Measurements from ENCODE around the gene CARD9.
A peak's percentile ranks its signal among the peaks of the same experiment; 100 is the strongest.

CARD9 gene

GRCh38 chr9:136346157-136346481, 27.4 kb downstream of the CARD9 start:
- H3K36me3 ChIP-seq (ENCODE audit: control insufficient read depth, insufficient read depth, low read length): no peaks in the 10 kb centered on the region
- peaks cover 32% of the 10 kb centered on the region for H3K4me1 ChIP-seq (ENCODE audit: control insufficient read depth, insufficient read depth, low read length)
- H3K9ac ChIP-seq (ENCODE audit: low read length): no peak overlapping the region
- H3K4me3 ChIP-seq (ENCODE audit: low read length): no peak overlapping the region
- H3K9me3 ChIP-seq (ENCODE audit: control insufficient read depth, low read length): no peaks in the 10 kb centered on the region
- H3K27me3 ChIP-seq (ENCODE audit: control insufficient read depth, insufficient read depth, low read length): peaks cover 21% of the 10 kb centered on the region

GRCh38 chr9:136345281-136346156, 27.9 kb downstream of the CARD9 start:
- Histone ChIP-seq H3K4me3 (ENCODE audit: low read length) (no peak overlapping the region), H3K4me1 (ENCODE audit: control insufficient read depth, insufficient read depth, low read length) (peaks cover 32% of the 10 kb centered on the region), H3K9ac (ENCODE audit: low read length) (no peak overlapping the region), H3K36me3 (ENCODE audit: control insufficient read depth, insufficient read depth, low read length) (no peaks in the 10 kb centered on the region), H3K27me3 (ENCODE audit: control insufficient read depth, insufficient read depth, low read length) (peaks cover 21% of the 10 kb centered on the region), H3K9me3 (ENCODE audit: control insufficient read depth, low read length) (no peaks in the 10 kb centered on the region)

- H3K36me3 ChIP-seq (ENCODE audit: control insufficient read depth, insufficient read depth, low read length): no peaks in the 10 kb centered on the region
- peaks cover 21% of the 10 kb centered on the region for H3K27me3 ChIP-seq (ENCODE audit: control insufficient read depth, insufficient read depth, low read length)
- no peaks in the 10 kb centered on the region for H3K9me3 ChIP-seq (ENCODE audit: control insufficient read depth, low read length)
- H3K4me3 ChIP-seq (ENCODE audit: low read length): no peak overlapping the region
- H3K9ac ChIP-seq (ENCODE audit: low read length): no peak overlapping the region
- H3K4me1 ChIP-seq (ENCODE audit: control insufficient read depth, insufficient read depth, low read length): peaks cover 32% of the 10 kb centered on the region
These were observed 28.8 kb downstream of the CARD9 start for GRCh38 chr9:136344544-136345280.

GRCh38 chr9:136343884-136344269, 29.6 kb downstream of the CARD9 start:
- Histone ChIP-seq H3K9me3 (ENCODE audit: control insufficient read depth, low read length) (no peaks in the 10 kb centered on the region), H3K4me3 (ENCODE audit: low read length) (no peak overlapping the region), H3K4me1 (ENCODE audit: control insufficient read depth, insufficient read depth, low read length) (peaks cover 32% of the 10 kb centered on the region), H3K27me3 (ENCODE audit: control insufficient read depth, insufficient read depth, low read length) (peaks cover 21% of the 10 kb centered on the region), H3K9ac (ENCODE audit: low read length) (no peak overlapping the region), H3K36me3 (ENCODE audit: control insufficient read depth, insufficient read depth, low read length) (no peaks in the 10 kb centered on the region)

GRCh38 chr9:136343121-136343883, 30.2 kb downstream of the CARD9 start:
- H3K4me3 ChIP-seq (ENCODE audit: low read length): no peak overlapping the region
- no peaks in the 10 kb centered on the region for H3K36me3 ChIP-seq (ENCODE audit: control insufficient read depth, insufficient read depth, low read length)
- H3K4me1 ChIP-seq (ENCODE audit: control insufficient read depth, insufficient read depth, low read length): peaks cover 32% of the 10 kb centered on the region
- no peaks in the 10 kb centered on the region for H3K9me3 ChIP-seq (ENCODE audit: control insufficient read depth, low read length)
- H3K9ac ChIP-seq (ENCODE audit: low read length): no peak overlapping the region
- peaks cover 21% of the 10 kb centered on the region for H3K27me3 ChIP-seq (ENCODE audit: control insufficient read depth, insufficient read depth, low read length)

- peak overlapping the region; percentile 41 for H3K4me3 ChIP-seq (ENCODE audit: low read length)
- peak overlapping the region; percentile 47 for H3K9ac ChIP-seq (ENCODE audit: low read length)
- peaks cover 32% of the 10 kb centered on the region for H3K4me1 ChIP-seq (ENCODE audit: control insufficient read depth, insufficient read depth, low read length)
- H3K27me3 ChIP-seq (ENCODE audit: control insufficient read depth, insufficient read depth, low read length): peaks cover 21% of the 10 kb centered on the region
- no peaks in the 10 kb centered on the region for H3K9me3 ChIP-seq (ENCODE audit: control insufficient read depth, low read length)
- H3K36me3 ChIP-seq (ENCODE audit: control insufficient read depth, insufficient read depth, low read length): no peaks in the 10 kb centered on the region
These were observed 31.0 kb downstream of the CARD9 start for GRCh38 chr9:136342181-136343120.

GRCh38 chr9:136341769-136342168, 31.7 kb downstream of the CARD9 start:
- Histone ChIP-seq H3K9me3 (ENCODE audit: control insufficient read depth, low read length) (no peaks in the 10 kb centered on the region), H3K9ac (ENCODE audit: low read length) (peak overlapping the region; percentile 47), H3K27me3 (ENCODE audit: control insufficient read depth, insufficient read depth, low read length) (peaks cover 21% of the 10 kb centered on the region), H3K4me3 (ENCODE audit: low read length) (no peak overlapping the region), H3K4me1 (ENCODE audit: control insufficient read depth, insufficient read depth, low read length) (peaks cover 32% of the 10 kb centered on the region), H3K36me3 (ENCODE audit: control insufficient read depth, insufficient read depth, low read length) (no peaks in the 10 kb centered on the region)

GRCh38 chr9:136341042-136341655, 32.3 kb downstream of the CARD9 start:
- no peaks in the 10 kb centered on the region for H3K9me3 ChIP-seq (ENCODE audit: control insufficient read depth, low read length)
- no peak overlapping the region for H3K4me3 ChIP-seq (ENCODE audit: low read length)
- peaks cover 18% of the 10 kb centered on the region for H3K27me3 ChIP-seq (ENCODE audit: control insufficient read depth, insufficient read depth, low read length)

GRCh38 chr9:136340356-136341041, 33.0 kb downstream of the CARD9 start:
- Histone ChIP-seq H3K4me1 (ENCODE audit: control insufficient read depth, insufficient read depth, low read length) (peaks cover 22% of the 10 kb centered on the region), H3K4me3 (ENCODE audit: low read length) (no peak overlapping the region), H3K27me3 (ENCODE audit: control insufficient read depth, insufficient read depth, low read length) (peaks cover 16% of the 10 kb centered on the region), H3K9me3 (ENCODE audit: control insufficient read depth, low read length) (no peaks in the 10 kb centered on the region), H3K9ac (ENCODE audit: low read length) (no peak overlapping the region), H3K36me3 (ENCODE audit: control insufficient read depth, insufficient read depth, low read length) (no peaks in the 10 kb centered on the region)

More at GRCh38 chr9:136341042-136341655, 32.3 kb downstream of the CARD9 start:
- Histone ChIP-seq H3K36me3 (ENCODE audit: control insufficient read depth, insufficient read depth, low read length) (no peaks in the 10 kb centered on the region), H3K9ac (ENCODE audit: low read length) (no peak overlapping the region), H3K4me1 (ENCODE audit: control insufficient read depth, insufficient read depth, low read length) (peaks cover 28% of the 10 kb centered on the region)

GRCh38 chr9:136339958-136340310, 33.5 kb downstream of the CARD9 start:
- peaks cover 19% of the 10 kb centered on the region for H3K4me1 ChIP-seq (ENCODE audit: control insufficient read depth, insufficient read depth, low read length)
- H3K9me3 ChIP-seq (ENCODE audit: control insufficient read depth, low read length): no peaks in the 10 kb centered on the region
- H3K27me3 ChIP-seq (ENCODE audit: control insufficient read depth, insufficient read depth, low read length): peaks cover 16% of the 10 kb centered on the region
- H3K4me3 ChIP-seq (ENCODE audit: low read length): no peak overlapping the region
- H3K9ac ChIP-seq (ENCODE audit: low read length): no peak overlapping the region
- H3K36me3 ChIP-seq (ENCODE audit: control insufficient read depth, insufficient read depth, low read length): no peaks in the 10 kb centered on the region
